Stimulated activated CD4-positive, alpha-beta T cell treated with anti-CD3 and anti-CD28 coated beads, TNF-alpha, amount 100 ng/mL, for 1 hour (primary cell): ENCODE measurements around the gene CTAGE9.
"Not testable (repeated sequence)": the region's sequence is repeated elsewhere in the genome, so short reads cannot be mapped to it uniquely, and the experiment has no call there.

Source experiments
- DNase-seq, 3 donors: peaks; one replicate each; pipeline ENCODE4 v3.0.0-alpha.2; 2020; ENCODE audit warnings: low read depth in 3 of 3, low spot score in 1 of 3

The CTAGE9 gene

DNA sequence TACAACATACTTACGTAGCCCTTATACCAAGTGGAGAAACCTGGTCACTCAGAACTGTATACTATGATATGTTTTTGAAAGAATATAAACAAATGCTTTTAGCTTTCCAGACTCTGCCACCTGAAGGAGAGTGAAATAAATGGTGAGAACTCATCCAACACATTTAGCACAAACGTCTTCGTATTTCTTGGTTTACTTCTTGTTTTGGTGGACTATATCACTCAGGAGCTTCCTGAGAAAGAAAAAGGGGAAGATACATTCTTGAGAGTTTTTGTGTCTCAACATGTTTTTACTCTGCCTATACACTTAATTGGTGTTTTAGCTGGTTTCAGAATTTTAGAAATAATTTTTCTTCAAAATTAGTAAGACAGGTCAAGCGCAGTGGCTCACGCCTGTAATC lies 19.4 kb upstream of the CTAGE9 start:
- no peak for DNase-seq

DNA sequence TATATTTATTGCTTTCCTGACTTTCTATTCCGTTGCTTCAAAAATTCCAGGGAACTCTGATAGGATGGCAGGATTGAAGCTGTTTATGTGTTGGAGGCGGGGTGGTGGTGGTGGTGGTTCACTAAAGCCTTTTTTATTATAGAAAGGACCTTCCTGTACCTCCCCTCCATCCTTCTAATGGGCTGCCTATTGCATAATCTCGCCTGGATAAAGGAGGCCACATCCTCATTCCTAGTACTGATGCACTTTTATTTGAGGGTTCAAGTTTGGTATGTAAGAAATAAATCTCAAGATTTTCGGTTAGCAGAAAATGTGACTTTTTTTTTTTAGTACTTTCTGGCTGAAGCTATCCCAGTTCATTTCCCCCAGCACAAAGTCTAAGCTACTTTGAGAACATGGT lies 18.7 kb upstream of the CTAGE9 start:
- DNase-seq = no peak

DNA sequence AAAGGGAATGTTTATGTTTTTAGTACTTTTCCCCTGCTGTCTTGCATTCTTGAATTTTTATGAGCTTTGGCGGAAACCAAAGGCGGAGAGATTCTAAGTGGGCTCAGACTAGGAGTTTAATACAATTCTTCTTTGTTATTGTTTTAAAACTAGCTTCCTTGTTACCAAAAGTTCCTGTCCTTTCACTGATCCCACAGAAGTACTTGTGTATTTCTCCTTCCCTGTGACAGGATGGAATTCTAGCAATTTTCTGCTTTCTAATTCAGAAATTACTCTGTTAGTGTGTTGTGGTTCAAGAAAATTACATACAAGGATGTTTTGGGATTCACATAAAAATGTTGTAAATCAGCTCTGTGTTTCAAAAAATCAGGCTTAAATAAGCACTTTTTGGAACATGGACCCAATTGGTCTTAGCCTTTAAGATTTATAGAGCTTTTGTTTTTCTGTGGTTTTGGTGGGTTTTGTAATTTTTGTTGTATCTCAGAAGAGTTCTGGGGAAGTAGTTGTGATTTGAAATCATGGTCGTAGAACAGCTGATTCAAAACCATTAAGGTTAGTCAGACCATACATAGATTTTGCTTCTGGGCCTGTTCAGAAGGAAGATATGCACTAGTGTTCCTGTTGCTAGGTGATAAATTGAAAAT lies 17.6 kb upstream of the CTAGE9 start:
- no peak for DNase-seq

DNA sequence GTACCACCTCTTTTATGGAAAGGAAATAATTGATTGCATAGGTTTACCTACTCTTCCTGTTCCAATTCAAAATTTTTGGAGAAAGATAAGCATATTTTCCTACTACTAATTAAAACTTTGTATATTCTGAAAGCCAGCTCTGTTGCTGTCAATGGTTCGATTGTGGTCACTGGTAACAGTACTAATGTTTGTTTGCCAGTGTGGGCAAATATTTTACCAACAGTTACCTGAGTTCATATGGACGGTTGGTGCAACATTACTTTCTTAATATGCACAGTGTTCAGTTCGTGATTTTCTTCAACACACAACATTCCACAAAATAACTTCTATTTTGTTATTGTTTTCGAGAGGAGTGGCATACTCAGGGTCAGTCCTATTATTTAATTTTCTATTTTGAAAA lies 17.1 kb upstream of the CTAGE9 start:
- no peak for DNase-seq

DNA sequence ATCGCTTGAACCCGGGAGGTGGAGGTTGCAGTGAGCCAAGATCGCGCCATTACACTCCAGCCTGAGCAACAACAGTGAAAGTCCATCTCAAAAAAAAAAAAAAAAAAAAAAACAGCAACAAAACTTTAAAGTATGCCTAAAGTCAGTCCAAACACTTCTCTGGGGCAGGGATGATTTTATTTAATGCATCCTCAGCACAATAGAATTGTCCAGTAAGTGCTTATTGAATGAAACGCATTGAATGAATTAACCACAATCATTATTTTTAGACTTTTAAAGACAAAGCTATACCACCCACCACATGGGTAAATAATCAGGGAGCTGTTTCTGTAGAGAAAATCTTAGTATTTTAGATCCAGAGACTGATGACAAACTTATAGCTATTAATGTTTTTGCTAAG lies 16.6 kb upstream of the CTAGE9 start:
- DNase-seq = no peak

DNA sequence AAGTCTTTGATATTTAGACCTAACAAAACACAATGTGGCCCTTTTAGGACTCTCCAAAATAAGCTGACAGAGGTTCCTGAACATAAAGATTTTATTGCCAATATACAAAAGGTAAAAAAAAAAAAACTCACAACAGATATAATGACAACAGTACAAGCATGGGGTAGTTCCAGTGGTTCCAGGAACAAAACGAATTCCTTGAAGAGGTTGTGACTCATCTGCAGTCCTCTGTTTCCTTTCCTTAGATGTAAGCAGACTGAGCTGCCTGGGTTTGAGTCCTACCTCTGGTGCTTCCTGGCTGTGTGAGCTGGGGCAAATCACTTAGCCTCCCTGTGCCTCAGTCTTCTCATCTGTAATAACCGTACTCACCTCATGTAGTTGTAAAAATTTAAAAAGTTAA lies 13.3 kb upstream of the CTAGE9 start:
- no peak for DNase-seq

DNA sequence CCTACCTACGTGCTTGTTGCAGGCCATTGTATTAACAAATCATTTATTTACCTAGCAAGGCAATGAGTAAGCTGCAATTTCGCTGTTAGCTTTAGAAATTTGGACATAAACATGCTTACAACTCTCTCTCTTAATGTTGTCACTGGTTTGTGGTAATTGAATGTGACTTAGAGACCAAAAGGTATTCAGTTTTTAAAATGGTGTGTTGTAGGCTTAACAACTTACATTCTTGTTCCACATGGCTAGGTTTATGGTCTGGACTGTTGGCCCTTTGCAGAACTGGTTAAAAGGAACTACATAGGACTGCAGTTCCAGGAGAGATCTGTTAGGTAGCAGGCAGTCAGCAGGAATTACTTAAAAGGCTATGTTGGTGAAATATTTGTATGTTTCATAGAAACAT lies 10.3 kb upstream of the CTAGE9 start:
- no peak for DNase-seq

DNA sequence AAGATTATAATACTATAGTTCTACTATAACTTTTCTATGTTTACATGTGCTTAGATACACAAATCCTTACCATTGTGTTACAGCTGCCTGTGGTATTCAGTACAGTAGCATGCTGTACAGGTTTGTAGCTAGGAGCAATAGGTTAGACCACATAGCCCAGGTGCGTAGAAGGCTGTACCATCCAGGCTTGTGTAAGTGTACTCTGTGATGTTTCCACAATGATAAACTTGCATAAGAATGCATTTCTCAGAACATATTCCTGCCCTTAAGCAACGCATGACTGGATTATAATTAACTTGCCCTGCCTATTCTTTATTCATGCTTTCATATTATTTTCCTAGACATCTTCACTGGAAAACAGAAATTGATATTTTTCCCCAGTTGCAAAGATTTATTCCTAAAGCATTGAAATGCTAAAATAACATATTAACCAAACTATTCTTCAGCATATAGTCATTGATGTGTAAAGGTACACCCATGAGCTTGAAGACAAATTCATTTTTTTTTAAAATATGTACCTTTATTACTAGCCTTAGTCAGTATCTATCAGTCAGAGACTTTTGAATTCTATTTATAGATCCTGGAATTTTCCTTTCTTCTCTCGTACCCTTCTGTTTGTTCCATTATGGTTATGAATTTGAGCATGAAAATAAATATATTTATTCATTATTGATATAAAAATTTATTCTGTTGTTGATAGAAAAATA lies 7.2 kb upstream of the CTAGE9 start:
- no peak for DNase-seq

DNA sequence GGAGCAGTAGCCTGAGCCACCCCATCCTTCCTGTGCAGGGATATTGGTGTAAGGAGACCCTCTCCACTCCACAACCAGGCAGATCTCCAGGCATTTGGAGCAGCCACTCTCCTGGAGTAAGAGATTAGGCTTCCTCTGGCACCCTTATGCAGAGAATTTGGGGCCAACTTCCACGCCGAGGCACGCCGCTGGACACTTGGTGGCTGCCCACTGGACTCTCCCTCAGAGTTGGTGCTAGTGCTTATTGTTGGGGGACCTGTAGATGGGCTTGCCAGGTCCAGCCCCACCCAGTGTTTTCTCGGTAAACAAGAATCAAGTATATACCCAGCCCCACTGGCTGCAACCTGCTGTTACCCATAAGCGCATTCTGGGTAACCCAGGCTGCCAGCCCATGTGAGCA lies 4.8 kb upstream of the CTAGE9 start:
- not testable (repeated sequence) for DNase-seq

DNA sequence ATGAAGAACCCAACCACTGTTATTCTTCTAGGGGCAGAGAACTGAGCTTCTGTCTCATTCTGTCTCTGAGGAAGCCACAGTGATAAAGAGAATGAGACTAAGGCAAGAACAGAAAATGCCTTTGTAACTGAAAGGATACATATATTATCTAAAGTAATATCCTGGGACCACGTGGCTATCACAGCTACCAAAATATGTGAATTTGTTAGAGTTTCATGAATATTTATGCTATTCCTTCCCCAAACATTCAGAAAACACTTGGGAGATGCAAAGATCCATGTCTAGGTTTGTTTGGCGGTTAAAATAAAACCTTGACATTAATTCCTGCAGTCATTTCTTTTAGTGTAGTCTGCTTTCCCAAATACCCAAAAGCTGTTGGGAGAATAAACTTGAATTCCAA lies 6.9 kb downstream of the CTAGE9 start:
- not testable (repeated sequence) for DNase-seq

DNA sequence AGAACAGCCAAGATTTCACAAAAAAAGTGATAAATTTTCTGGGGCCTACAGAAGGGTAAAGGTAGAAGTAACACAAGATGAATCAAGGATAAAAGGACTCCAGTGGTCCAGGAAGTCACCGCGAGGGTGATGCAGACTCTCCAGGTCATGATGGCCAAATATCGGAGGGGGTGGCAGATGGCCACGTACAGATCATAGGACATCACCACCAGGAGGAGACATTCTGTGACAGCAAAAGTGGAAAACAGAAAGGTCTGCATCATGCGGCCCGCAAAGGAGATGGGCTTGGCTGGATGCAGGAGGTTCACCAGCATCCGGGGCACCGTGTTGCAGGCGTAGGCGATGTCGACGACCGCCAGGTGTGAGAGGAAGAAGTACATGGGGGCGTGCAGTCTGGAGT lies 10.0 kb downstream of the CTAGE9 start:
- DNase-seq = not testable (repeated sequence)

DNA sequence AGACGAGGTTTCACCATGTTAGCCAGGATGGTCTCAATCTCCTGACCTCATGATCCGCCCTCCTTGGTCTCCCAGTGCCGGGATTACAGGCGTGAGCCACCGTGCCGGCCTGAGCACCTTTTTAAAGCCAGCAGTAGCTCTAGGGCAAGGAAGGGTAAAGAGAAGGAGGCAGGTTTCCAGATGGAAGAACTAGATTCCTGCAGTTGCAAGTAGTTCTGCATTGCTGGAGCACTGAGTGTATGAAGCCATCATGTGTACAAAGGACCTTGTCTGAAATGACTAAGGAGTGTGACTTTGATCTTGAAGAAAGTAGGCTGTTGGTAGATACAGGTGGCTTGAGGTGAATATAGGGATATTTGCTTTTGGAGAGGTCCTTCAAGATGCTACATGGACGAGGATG lies 13.9 kb downstream of the CTAGE9 start:
- DNase-seq = no peak

DNA sequence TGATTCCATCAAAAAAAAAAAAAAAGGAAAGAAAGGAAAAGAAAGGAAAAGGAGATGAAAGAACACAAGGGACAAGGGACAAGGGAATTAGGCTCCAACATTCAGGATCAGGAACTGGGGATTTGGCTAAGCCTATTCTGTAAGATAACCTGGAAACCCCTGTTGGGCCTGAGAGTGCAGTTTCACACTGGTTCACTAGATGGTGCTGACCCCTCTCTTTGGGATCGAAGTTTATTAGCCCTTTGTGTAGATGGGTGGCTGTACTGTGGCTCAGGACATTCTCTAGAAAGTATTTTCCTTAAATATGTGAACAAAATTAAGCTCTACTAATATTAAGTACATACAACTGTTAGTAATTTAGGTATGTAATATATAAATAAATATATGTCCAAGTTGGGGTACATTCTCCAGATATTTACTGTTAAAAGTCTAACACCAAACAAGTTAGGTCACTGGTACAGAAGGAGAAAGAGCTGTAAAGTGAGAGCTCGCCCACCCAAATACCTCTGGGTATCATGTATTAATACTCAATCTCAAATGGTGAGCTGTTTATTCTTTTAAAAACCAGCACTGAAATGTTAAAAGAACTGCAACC lies 15.9 kb downstream of the CTAGE9 start:
- DNase-seq = no peak

DNA sequence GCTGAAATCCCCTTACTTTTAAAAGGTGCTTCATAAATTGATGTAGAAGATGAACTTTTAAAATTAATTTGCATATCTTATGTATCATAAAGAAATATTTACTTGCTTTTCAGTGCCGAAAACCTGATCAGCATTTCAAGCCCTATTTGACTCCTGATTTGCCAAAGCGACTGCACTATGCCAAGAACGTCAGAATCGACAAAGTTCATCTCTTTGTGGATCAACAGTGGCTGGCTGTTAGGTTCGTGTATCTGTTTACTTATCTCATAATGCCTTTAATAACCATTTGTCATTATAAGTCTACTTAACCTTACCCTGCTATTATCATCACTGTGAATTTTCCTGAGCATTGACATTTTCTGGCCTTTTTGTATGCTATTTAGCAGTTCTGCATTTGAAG lies 17.4 kb downstream of the CTAGE9 start:
- no peak for DNase-seq

DNA sequence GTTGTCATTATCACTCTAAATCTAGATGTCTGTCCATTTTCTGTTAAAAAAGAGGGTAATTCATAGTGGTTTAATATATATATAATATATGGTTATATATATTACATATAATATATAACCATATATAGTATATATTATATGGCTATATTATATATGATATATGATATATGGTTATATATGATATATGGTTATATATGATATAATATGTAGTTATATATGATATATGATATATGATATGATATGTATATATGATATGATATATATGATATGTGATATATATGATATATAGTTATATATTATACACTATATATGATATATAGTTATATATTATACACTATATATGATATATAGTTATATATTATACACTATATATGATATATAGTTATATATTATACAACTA lies 18.2 kb downstream of the CTAGE9 start:
- no peak for DNase-seq

DNA sequence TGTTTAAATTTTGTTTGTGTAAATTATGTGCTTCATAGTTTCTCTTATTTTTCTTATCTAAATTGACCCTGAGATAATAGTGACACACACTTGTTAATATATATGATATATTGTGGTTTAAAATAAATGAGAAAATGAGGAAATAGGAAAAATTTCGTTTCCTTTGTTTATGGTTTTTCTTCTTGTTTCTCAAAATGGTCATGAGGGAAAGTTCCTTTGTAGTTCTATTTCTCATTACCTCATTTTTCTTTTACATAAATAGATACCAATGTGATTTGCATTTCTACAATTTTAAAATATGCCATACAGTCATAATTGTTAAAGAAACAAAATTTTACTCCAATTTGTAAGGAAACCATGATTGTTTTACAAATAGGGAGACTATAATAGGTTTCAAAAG lies 18.8 kb downstream of the CTAGE9 start:
- DNase-seq = no peak

DNA sequence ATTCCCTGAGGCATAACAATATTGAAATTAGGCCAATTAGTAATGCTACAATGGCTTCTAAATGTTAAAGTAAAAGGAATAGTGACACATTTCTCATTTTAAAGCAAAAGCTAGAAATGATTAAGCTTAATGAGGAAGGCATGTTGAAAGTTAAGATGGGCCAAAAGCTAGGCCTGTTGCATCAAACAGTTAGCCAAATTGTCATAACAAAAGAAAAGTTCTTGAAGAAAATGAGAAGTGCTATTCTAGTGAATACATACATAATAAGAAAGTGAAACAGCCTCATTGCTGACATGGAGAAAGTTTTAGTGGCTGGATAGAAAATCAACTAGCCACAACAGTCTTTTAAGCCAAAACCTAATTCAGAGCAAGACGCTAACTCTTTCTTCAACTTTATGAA lies 22.5 kb downstream of the CTAGE9 start:
- DNase-seq = no peak

DNA sequence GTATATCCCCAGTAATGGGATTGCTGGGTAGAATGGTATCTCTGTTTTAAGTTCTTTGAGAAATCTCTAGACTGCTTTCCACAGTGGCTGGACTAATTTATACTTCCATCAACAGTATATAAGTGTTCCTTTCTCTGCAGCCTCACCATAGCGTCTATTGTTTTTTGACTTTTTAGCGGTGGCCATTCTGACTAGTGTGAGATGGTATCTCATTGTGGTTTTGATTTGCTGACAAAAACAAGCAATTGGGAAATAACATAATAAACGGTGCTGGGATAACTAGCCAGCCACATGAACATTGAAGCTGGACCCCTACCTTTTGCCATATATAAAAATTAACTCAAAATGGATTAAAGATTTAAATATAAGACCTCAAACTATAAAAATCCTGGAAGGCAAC lies 23.8 kb downstream of the CTAGE9 start:
- DNase-seq = no peak

DNA sequence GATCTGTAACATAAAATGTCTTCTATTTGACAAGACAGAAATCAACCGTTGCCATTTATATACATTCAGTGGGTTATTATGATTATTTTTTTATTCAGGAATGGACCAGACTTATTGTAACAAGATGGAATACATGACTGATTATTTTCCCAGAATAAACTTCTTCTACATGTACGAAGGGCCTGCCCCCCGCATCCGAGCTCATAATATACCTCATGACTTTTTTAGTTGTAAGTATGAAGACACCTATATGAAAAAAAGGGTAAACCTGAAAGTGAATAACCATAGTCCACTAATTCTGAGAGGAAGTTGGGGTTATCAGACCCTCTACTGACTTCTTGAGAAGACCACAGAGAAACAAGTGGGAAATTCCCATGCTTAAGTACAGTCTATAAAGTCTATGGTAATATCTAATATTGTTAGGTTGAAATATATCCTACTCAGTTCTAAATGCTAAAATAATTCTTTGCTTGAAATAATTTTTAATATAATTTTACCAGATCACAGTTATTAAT lies 25.5 kb downstream of the CTAGE9 start:
- DNase-seq = no peak

DNA sequence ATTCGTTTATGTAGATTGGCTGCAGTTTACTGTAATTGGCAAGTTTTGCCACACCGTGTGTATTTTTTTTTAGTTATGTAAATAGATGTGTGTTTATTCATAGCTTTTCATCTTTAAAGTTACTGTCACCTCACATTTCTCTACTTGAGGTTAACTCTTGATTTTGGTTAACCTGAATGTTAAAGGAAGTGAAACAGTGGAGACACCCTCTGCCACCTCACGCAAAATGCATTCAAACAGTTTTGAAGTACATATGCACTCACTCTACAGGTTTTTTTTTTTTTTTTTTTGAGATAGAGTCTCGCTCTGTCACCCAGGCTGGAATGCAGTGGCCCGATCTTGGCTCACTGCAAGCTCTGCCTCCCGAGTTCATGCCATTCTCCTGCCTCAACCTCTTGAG lies 27.3 kb downstream of the CTAGE9 start:
- DNase-seq = no peak

DNA sequence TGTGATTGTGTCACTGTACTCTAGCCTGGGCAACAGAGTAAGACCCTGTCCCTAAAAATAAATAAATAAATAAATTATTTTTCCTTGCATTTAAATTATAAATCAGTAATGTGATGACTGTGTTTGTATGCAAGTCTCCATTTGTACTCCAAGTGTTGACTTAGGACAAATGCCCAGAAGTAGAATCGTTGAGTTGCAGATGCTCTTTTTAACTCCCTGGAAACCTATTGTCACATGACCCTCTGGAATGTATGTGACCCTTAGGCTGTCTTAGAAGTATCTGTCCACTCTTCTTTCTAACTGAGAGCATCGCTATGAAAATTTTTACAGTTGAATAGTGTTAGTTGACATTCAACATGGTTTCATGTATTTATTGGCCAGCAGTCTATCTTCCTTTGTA lies 28.4 kb downstream of the CTAGE9 start:
- DNase-seq = no peak

DNA sequence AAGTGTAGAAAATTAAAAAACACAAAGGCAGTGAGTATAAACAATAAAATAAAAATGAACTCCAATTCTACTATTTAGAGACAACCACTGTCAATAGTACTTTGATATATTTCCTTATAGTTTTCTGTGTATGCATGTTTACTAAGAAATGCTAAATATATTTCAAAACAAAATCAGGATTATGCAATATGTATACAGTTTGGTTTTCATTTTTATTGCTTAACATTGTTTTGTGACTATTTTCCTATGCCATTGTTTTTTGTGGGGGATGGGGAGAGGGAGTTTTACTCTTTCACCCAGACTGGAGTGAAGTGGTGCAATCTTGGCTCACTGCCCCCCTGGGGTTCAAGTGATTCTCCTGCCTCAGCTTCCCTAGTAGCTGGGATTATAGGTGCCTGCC lies 29.2 kb downstream of the CTAGE9 start:
- DNase-seq = no peak

DNA sequence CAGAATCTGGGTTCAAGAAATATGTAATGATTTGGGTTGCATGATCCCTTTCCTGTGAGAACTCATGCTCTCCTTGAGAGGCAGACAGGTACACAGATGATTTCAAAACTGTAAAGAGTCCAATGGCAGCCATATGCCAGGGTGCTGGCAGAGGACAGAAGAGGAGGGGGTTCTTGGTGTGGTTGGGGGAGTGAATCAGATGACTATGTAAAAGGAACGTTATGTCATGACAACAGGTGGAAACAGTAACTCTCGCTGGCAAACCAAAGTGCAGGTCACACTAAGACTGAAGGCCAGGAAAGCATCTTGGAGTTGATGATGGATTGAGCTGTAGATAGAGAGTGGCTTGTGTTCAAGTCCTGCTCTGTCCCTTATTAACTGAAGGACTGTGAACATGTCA lies 29.9 kb downstream of the CTAGE9 start:
- no peak for DNase-seq
